DMS53 treated with DMSO at 0.1 percent for 48 hours (cell line): ENCODE data around the gene BTD.
"Not testable (repeated sequence)": the region's sequence is repeated elsewhere in the genome, so short reads cannot be mapped to it uniquely, and the experiment has no call there.

Experiments
- DNase-seq: peaks from one replicate; lab custom pipeline; 2025; ENCODE audit not compliant: unreplicated experiment; lab: John Stamatoyannopoulos, UW

The BTD gene

GRCh38 chr3:15602146-15602536, 596 bp downstream of the BTD start:
- DNase-seq = no peak

- not testable (repeated sequence) for DNase-seq
Measured at GRCh38 chr3:15602816-15603215, 1.3 kb downstream of the BTD start.

GRCh38 chr3:15604584-15604983, 3.0 kb downstream of the BTD start:
- DNase-seq = not testable (repeated sequence)

- no peak for DNase-seq
Measured at GRCh38 chr3:15606434-15606891, 4.9 kb downstream of the BTD start.

GRCh38 chr3:15610082-15610759, 8.7 kb downstream of the BTD start:
- no peak for DNase-seq

GRCh38 chr3:15611018-15611417, 9.5 kb downstream of the BTD start:
- no peak for DNase-seq

GRCh38 chr3:15612001-15612400, 10.5 kb downstream of the BTD start:
- DNase-seq = no peak

GRCh38 chr3:15614958-15615357, 13.4 kb downstream of the BTD start:
- DNase-seq = no peak

- DNase-seq = no peak
Measured at GRCh38 chr3:15616053-15616452, 14.5 kb downstream of the BTD start.

- DNase-seq = not testable (repeated sequence)
Measured at GRCh38 chr3:15619659-15620464, 18.3 kb downstream of the BTD start.

GRCh38 chr3:15623535-15624440, 22.2 kb downstream of the BTD start:
- no peak for DNase-seq

- DNase-seq = no peak
Measured at GRCh38 chr3:15628967-15629366, 27.4 kb downstream of the BTD start.

- DNase-seq = peak; percentile 29
Measured at GRCh38 chr3:15629860-15630597, 28.5 kb downstream of the BTD start.

GRCh38 chr3:15630646-15631350, 29.3 kb downstream of the BTD start:
- DNase-seq = no peak

- no peak for DNase-seq
Measured at GRCh38 chr3:15631426-15632211, 30.1 kb downstream of the BTD start.

GRCh38 chr3:15632212-15632580, 30.7 kb downstream of the BTD start:
- no peak for DNase-seq

DNA sequence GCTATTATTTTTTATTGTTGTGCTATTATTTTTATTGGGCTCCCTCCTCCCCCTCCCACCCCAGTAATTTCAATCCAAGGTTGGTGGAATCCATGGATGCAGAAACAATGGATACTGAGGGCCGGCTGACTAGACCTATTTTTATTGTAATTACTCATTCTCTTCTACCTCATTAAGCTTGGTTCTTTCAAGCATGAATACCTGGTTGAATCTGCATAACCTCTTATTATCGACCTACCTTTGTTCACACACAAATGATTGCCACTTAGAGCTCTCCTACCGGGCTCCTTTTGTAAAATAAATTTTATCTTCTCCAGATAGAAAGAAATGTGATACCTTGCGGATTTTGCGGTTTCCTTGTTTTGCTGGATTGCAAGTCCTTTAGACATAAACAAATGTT, 31.6 kb downstream of the BTD start:
- no peak for DNase-seq

GRCh38 chr3:15633766-15634598, 32.4 kb downstream of the BTD start:
- DNase-seq = no peak
